BLaER1 treated with 17β-estradiol and CSF1 and Interleukin-3, amounts not matched to agents 10 nM and 100 nM (cell line): ENCODE results near the gene TXN.

Experiments
- H3K27ac ChIP-seq, 11 experiments: shearing (Covaris generic); formaldehyde crosslinking; 2 replicates each; pipeline ENCODE4 v1.8.1; 2022
- H3K27me3 ChIP-seq, 11 experiments: shearing (Covaris generic); formaldehyde crosslinking; 2 replicates each; pipeline ENCODE4 v1.8.1; 2022
- H3K36me3 ChIP-seq, 11 experiments: shearing (Covaris generic); formaldehyde crosslinking; 2 replicates each; pipeline ENCODE4 v1.8.1; 2022
- H3K4me1 ChIP-seq, 10 experiments: shearing (Covaris generic); formaldehyde crosslinking; 2 replicates each; pipeline ENCODE4 v1.8.1; 2022
- H3K4me2 ChIP-seq, 11 experiments: shearing (Covaris generic); formaldehyde crosslinking; 2 replicates each; pipeline ENCODE4 v1.8.1; 2022
- H3K4me3 ChIP-seq, 10 experiments: shearing (Covaris generic); formaldehyde crosslinking; 2 replicates each; pipeline ENCODE4 v1.8.1; 2022
- H3K9ac ChIP-seq, 11 experiments: shearing (Covaris generic); formaldehyde crosslinking; 2 replicates each; pipeline ENCODE4 v1.8.1; 2022
- H3K9me3 ChIP-seq, 11 experiments: shearing (Covaris generic); formaldehyde crosslinking; replicated peaks in 1 of 11; 2 replicates each; pipeline ENCODE4 v1.8.1; 2022
- H4K20me1 ChIP-seq, 11 experiments: shearing (Covaris generic); formaldehyde crosslinking; 2 replicates each; pipeline ENCODE4 v1.8.1; 2022
- Cebpa-rat ChIP-seq, 11 experiments: shearing (Covaris generic); IDR thresholded peaks; 2 replicates each; pipeline ENCODE4 v1.8.1; 2022

TXN gene

GRCh38 chr9:110251212-110251611 is 5.1 kb downstream of the TXN start:
- Histone ChIP-seq H3K4me2 (no peak overlapping the region), H3K36me3 (peaks cover 49 to 70% (median 57%) of the 10 kb centered on the region in 11 experiments), H4K20me1 (peaks cover 76 to 99% (median 96%) of the 10 kb centered on the region in 11 experiments), H3K9me3 (no peaks in the 10 kb centered on the region), H3K4me3 (no peak overlapping the region), H3K9ac (no peak overlapping the region), H3K4me1 (peaks cover 13 to 32% (median 17%) of the 10 kb centered on the region in 10 experiments), H3K27ac (no peak overlapping the region), H3K27me3 (no peaks in the 10 kb centered on the region)
- no peak for TF ChIP-seq Cebpa-rat (IDR thresholded peaks at IDR 0.05)

- Histone ChIP-seq H3K4me2 (no peak overlapping the region), H3K27me3 (no peaks in the 10 kb centered on the region), H3K9me3 (no peaks in the 10 kb centered on the region), H3K4me1 (peaks cover 9 to 28% (median 13%) of the 10 kb centered on the region in 10 experiments), H3K9ac (no peak overlapping the region), H3K36me3 (peaks cover 62 to 86% (median 71%) of the 10 kb centered on the region in 11 experiments), H3K27ac (no peak overlapping the region), H3K4me3 (no peak overlapping the region), H4K20me1 (peaks cover 71 to 100% (median 92%) of the 10 kb centered on the region in 11 experiments)
- no peak for TF ChIP-seq Cebpa-rat (IDR thresholded peaks at IDR 0.05)
Observed at GRCh38 chr9:110249603-110250002, 6.7 kb downstream of the TXN start.

- no peak overlapping the region for H3K4me3 ChIP-seq
Observed at GRCh38 chr9:110248361-110248760, 7.9 kb downstream of the TXN start.

GRCh38 chr9:110246214-110246613 is 10.1 kb downstream of the TXN start:
- Histone ChIP-seq H3K27me3 (no peaks in the 10 kb centered on the region), H3K9me3 (no peaks in the 10 kb centered on the region), H3K36me3 (peaks cover 84 to 100% (median 96%) of the 10 kb centered on the region in 11 experiments), H3K4me3 (no peak overlapping the region), H3K4me1 (no peaks in the 10 kb centered on the region), H3K4me2 (no peak overlapping the region), H3K27ac (no peak overlapping the region), H4K20me1 (peaks cover 42 to 82% (median 61%) of the 10 kb centered on the region in 11 experiments; a peak in 20 of 22 replicates), H3K9ac (no peak overlapping the region)
- TF ChIP-seq Cebpa-rat (IDR thresholded peaks at IDR 0.05), result no peak

More at GRCh38 chr9:110248361-110248760, 7.9 kb downstream of the TXN start:
- H3K4me2 ChIP-seq, result no peak overlapping the region
- H3K27ac ChIP-seq, result no peak overlapping the region
- no peak for TF ChIP-seq Cebpa-rat (IDR thresholded peaks at IDR 0.05)
- H3K27me3 ChIP-seq, result no peaks in the 10 kb centered on the region
- peaks cover 0 to 16% (median under 1%) of the 10 kb centered on the region in 10 experiments; a peak in 8 of 20 replicates for H3K4me1 ChIP-seq
- peaks cover 72 to 95% (median 82%) of the 10 kb centered on the region in 11 experiments for H3K36me3 ChIP-seq
- H4K20me1 ChIP-seq, result peaks cover 59 to 96% (median 83%) of the 10 kb centered on the region in 11 experiments; a peak in 20 of 22 replicates
- H3K9ac ChIP-seq, result no peak overlapping the region
- no peaks in the 10 kb centered on the region for H3K9me3 ChIP-seq

GRCh38 chr9:110244616-110245015 is 11.7 kb downstream of the TXN start:
- H3K27ac ChIP-seq, result no peak overlapping the region
- no peak overlapping the region for H3K4me3 ChIP-seq
- peaks cover 68 to 86% (median 80%) of the 10 kb centered on the region in 11 experiments for H3K36me3 ChIP-seq
- H3K27me3 ChIP-seq, result no peaks in the 10 kb centered on the region
- H3K4me1 ChIP-seq, result no peaks in the 10 kb centered on the region
- H3K9me3 ChIP-seq, result no peaks in the 10 kb centered on the region
- no peak overlapping the region for H3K4me2 ChIP-seq
- H4K20me1 ChIP-seq, result peaks cover 33 to 66% (median 45%) of the 10 kb centered on the region in 11 experiments; a peak in 20 of 22 replicates
- no peak for TF ChIP-seq Cebpa-rat (IDR thresholded peaks at IDR 0.05)
- H3K9ac ChIP-seq, result no peak overlapping the region

- H3K4me3 ChIP-seq, result no peak overlapping the region
- H4K20me1 ChIP-seq, result peaks cover 13 to 39% (median 18%) of the 10 kb centered on the region in 11 experiments; a peak in 19 of 22 replicates
- peaks cover 43 to 59% (median 52%) of the 10 kb centered on the region in 11 experiments for H3K36me3 ChIP-seq
- H3K9me3 ChIP-seq, result no peaks in the 10 kb centered on the region
- no peaks in the 10 kb centered on the region for H3K27me3 ChIP-seq
- H3K4me1 ChIP-seq, result no peaks in the 10 kb centered on the region
- no peak overlapping the region for H3K4me2 ChIP-seq
- no peak overlapping the region for H3K27ac ChIP-seq
- no peak for TF ChIP-seq Cebpa-rat (IDR thresholded peaks at IDR 0.05)
- H3K9ac ChIP-seq, result no peak overlapping the region
Observed at GRCh38 chr9:110241858-110242321, 14.4 kb downstream of the TXN start.

- peaks cover 38 to 53% (median 47%) of the 10 kb centered on the region in 11 experiments for H3K36me3 ChIP-seq
- H3K9me3 ChIP-seq, result no peaks in the 10 kb centered on the region
- no peak overlapping the region for H3K27ac ChIP-seq
- H3K4me3 ChIP-seq, result no peak overlapping the region
- TF ChIP-seq Cebpa-rat (IDR thresholded peaks at IDR 0.05), result no peak
- no peak overlapping the region for H3K4me2 ChIP-seq
- H4K20me1 ChIP-seq, result peaks cover 8 to 34% (median 13%) of the 10 kb centered on the region in 11 experiments; a peak in 18 of 22 replicates
- no peaks in the 10 kb centered on the region for H3K4me1 ChIP-seq
- H3K27me3 ChIP-seq, result no peaks in the 10 kb centered on the region
- no peak overlapping the region for H3K9ac ChIP-seq
Observed at GRCh38 chr9:110241260-110241857, 14.9 kb downstream of the TXN start.

- H3K4me3 ChIP-seq, result no peak overlapping the region
- H3K9ac ChIP-seq, result no peak overlapping the region
- peaks cover 0 to 22% (median 6%) of the 10 kb centered on the region in 11 experiments; a peak in 10 of 22 replicates for H4K20me1 ChIP-seq
- H3K4me1 ChIP-seq, result no peaks in the 10 kb centered on the region
- no peak overlapping the region for H3K4me2 ChIP-seq
- H3K27ac ChIP-seq, result no peak overlapping the region
- H3K9me3 ChIP-seq, result peaks cover 5 to 11% (median 6%) of the 10 kb centered on the region in 11 experiments; a peak in 19 of 22 replicates
- H3K36me3 ChIP-seq, result peaks cover 29 to 43% (median 36%) of the 10 kb centered on the region in 11 experiments
- TF ChIP-seq Cebpa-rat (IDR thresholded peaks at IDR 0.05), result no peak
- H3K27me3 ChIP-seq, result no peaks in the 10 kb centered on the region
Observed at GRCh38 chr9:110240198-110240597, 16.1 kb downstream of the TXN start.

- H3K27me3 ChIP-seq, result no peaks in the 10 kb centered on the region
- no peaks in the 10 kb centered on the region for H3K4me1 ChIP-seq
- H3K9me3 ChIP-seq, result no peaks in the 10 kb centered on the region
- H3K4me3 ChIP-seq, result no peak overlapping the region
- H3K36me3 ChIP-seq, result no peaks in the 10 kb centered on the region
- no peaks in the 10 kb centered on the region for H4K20me1 ChIP-seq
- no peak overlapping the region for H3K27ac ChIP-seq
- no peak overlapping the region for H3K4me2 ChIP-seq
- TF ChIP-seq Cebpa-rat (IDR thresholded peaks at IDR 0.05), result no peak
- no peak overlapping the region for H3K9ac ChIP-seq
Observed at GRCh38 chr9:110228321-110228720, 28.0 kb downstream of the TXN start.

- H3K27ac ChIP-seq, result no peak overlapping the region
- no peak for TF ChIP-seq Cebpa-rat (IDR thresholded peaks at IDR 0.05)
Observed at GRCh38 chr9:110224583-110224982, 31.7 kb downstream of the TXN start.

More at GRCh38 chr9:110224583-110224982, 31.7 kb downstream of the TXN start:
- Histone ChIP-seq H3K4me2 (no peak overlapping the region), H3K9me3 (no peaks in the 10 kb centered on the region), H3K36me3 (no peaks in the 10 kb centered on the region), H3K4me3 (no peak overlapping the region), H3K27me3 (no peaks in the 10 kb centered on the region), H4K20me1 (no peaks in the 10 kb centered on the region), H3K4me1 (no peaks in the 10 kb centered on the region), H3K9ac (no peak overlapping the region)
